ENCODE results near the gene APEX1. TPM values are rescaled to one million over a fixed set of nuclear protein-coding genes. Genes with fewer than 3 reads are reported as not detected.
A peak's percentile ranks its signal among the peaks of the same experiment; 100 is the strongest.

APEX1 gene
- total RNA-seq, 2 donors from 2014 or later, result 119 to 169 TPM

GRCh38 chr14:20415782-20416206, 39.2 kb upstream of the APEX1 start:
- intact Hi-C loops (cut with DNase I), result loop anchor here (10.0 kb wide), 2 partner anchors 189 to 269 kb away; partner anchors contain the start of genes ANG and RNASE4
- H3K4me3 ChIP-seq, result no peak overlapping the region
- TF ChIP-seq, protein P1, sequence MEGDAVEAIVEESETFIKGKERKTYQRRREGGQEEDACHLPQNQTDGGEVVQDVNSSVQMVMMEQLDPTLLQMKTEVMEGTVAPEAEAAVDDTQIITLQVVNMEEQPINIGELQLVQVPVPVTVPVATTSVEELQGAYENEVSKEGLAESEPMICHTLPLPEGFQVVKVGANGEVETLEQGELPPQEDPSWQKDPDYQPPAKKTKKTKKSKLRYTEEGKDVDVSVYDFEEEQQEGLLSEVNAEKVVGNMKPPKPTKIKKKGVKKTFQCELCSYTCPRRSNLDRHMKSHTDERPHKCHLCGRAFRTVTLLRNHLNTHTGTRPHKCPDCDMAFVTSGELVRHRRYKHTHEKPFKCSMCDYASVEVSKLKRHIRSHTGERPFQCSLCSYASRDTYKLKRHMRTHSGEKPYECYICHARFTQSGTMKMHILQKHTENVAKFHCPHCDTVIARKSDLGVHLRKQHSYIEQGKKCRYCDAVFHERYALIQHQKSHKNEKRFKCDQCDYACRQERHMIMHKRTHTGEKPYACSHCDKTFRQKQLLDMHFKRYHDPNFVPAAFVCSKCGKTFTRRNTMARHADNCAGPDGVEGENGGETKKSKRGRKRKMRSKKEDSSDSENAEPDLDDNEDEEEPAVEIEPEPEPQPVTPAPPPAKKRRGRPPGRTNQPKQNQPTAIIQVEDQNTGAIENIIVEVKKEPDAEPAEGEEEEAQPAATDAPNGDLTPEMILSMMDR (IDR thresholded peaks at IDR 0.05), result peak; percentile 46
- H3K9ac ChIP-seq (ENCODE audit: low read depth in 2 of 2, low read length in 2 of 2), result peak overlapping the region in 1 of 2 donors; percentile 72
- no peaks in the 10 kb centered on the region for H3K36me3 ChIP-seq
- peaks cover 10% of the 10 kb centered on the region for H3K4me1 ChIP-seq
- no peaks in the 10 kb centered on the region for H3K27me3 ChIP-seq
- H3K9me3 ChIP-seq, result no peaks in the 10 kb centered on the region
- H3K27ac ChIP-seq, result peak overlapping the region; percentile 91
- peak; percentile 61 for DNase-seq

GRCh38 chr14:20416223-20416622, 38.8 kb upstream of the APEX1 start:
- TF ChIP-seq, protein P1 (IDR thresholded peaks at IDR 0.05), result no peak
- no peaks in the 10 kb centered on the region for H3K36me3 ChIP-seq
- DNase-seq, result peak; percentile 79
- intact Hi-C loops (cut with DNase I), result loop anchor here (10.0 kb wide), 2 partner anchors 189 to 269 kb away; partner anchors contain the start of genes ANG and RNASE4
- no peaks in the 10 kb centered on the region for H3K27me3 ChIP-seq
- no peaks in the 10 kb centered on the region for H3K9me3 ChIP-seq
- peak overlapping the region in 1 of 2 donors; percentile 72 for H3K9ac ChIP-seq (ENCODE audit: low read depth in 2 of 2, low read length in 2 of 2)
- H3K4me3 ChIP-seq, result no peak overlapping the region
- peak overlapping the region; percentile 91 for H3K27ac ChIP-seq
- peaks cover 10% of the 10 kb centered on the region for H3K4me1 ChIP-seq

GRCh38 chr14:20417250-20418186, 37.5 kb upstream of the APEX1 start:
- DNase-seq, result no peak
- Histone ChIP-seq H3K27ac (peak overlapping the region; percentile 91), H3K9ac (ENCODE audit: low read depth in 2 of 2, low read length in 2 of 2) (peak overlapping the region in 1 of 2 donors; percentile 68), H3K36me3 (no peaks in the 10 kb centered on the region), H3K27me3 (no peaks in the 10 kb centered on the region), H3K9me3 (no peaks in the 10 kb centered on the region), H3K4me1 (peaks cover 10% of the 10 kb centered on the region), H3K4me3 (no peak overlapping the region)
- intact Hi-C loops (cut with DNase I), result loop anchor here (10.0 kb wide), 2 partner anchors 187 to 267 kb away; partner anchors contain the start of genes ANG and RNASE4
- TF ChIP-seq, protein P1 (IDR thresholded peaks at IDR 0.05), result no peak

DNA sequence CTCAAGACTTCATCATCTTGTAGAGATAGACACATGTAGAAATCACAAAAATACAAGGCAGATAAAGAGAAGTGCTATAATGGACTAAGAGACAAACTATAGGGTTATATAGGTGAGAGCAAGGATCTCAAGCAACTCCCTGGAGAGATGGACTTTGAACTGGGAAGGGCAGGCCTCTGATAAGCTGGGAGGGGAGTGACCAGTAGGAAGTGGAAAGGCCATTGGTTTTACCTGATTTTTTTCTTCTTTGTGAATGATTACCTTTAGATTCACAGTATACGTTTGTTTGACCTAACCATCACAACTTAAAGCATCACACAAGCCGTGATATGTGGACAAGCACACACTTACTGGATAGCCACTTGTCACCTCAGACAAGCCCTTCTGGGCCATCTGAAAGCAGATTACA, 36.5 kb upstream of the APEX1 start:
- Histone ChIP-seq H3K4me3 (no peak overlapping the region), H3K36me3 (no peaks in the 10 kb centered on the region), H3K4me1 (peaks cover 10% of the 10 kb centered on the region), H3K9ac (ENCODE audit: low read depth in 2 of 2, low read length in 2 of 2) (peak overlapping the region in 1 of 2 donors; percentile 68), H3K9me3 (no peaks in the 10 kb centered on the region), H3K27me3 (no peaks in the 10 kb centered on the region), H3K27ac (peak overlapping the region; percentile 91)
- intact Hi-C loops (cut with DNase I), result loop anchor here (10.0 kb wide), 2 partner anchors 186 to 266 kb away; partner anchors contain the start of genes ANG and RNASE4
- TF ChIP-seq, protein P1 (IDR thresholded peaks at IDR 0.05), result no peak
- peak; percentile 84 for DNase-seq

- no peak overlapping the region for H3K4me3 ChIP-seq
- peak overlapping the region in 1 of 2 donors; percentile 68 for H3K9ac ChIP-seq (ENCODE audit: low read depth in 2 of 2, low read length in 2 of 2)
- DNase-seq, result no peak
- no peaks in the 10 kb centered on the region for H3K27me3 ChIP-seq
- TF ChIP-seq, protein P1 (IDR thresholded peaks at IDR 0.05), result no peak
- peak overlapping the region; percentile 91 for H3K27ac ChIP-seq
- intact Hi-C loops (cut with DNase I), result loop anchor here (10.0 kb wide), 2 partner anchors 185 to 265 kb away; partner anchors contain the start of genes ANG and RNASE4
- H3K9me3 ChIP-seq, result no peaks in the 10 kb centered on the region
- H3K4me1 ChIP-seq, result peaks cover 7% of the 10 kb centered on the region
- H3K36me3 ChIP-seq, result no peaks in the 10 kb centered on the region
Measured at GRCh38 chr14:20419419-20419818, 35.6 kb upstream of the APEX1 start.

Measured in colonic mucosa (tissue), 4 donors.